ENCODE data around the gene LRIG1. TPM values are rescaled to one million over a fixed set of nuclear protein-coding genes. Genes with fewer than 3 reads are reported as not detected.

Gene LRIG1
- total and polyA plus RNA-seq, 7 donors = 4.2 to 226 (median 150) TPM

DNA sequence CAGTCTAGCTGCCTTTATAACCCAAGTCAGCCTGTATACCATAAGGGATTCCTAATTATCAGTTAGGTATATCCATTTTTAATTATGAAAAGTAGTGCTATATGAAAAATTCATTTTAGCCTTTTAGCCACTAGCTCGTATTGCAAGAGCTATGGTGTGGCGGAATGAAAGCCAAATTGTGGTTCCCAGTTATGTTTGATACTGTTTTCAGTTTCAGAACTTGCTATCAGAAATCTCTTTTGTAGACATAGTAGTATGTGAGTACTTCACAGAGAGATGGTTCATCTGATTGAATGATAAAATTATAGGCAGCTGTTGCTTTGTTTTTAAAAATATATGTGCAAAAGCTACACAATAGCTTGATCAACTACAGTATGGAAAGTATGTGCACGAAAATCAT, 145.4 kb downstream of the LRIG1 start:
- Histone ChIP-seq H3K36me3 (no peaks in the 10 kb centered on the region), H3K27me3 (no peaks in the 10 kb centered on the region), H3K27ac (no peak overlapping the region), H3K4me1 (peaks cover 0 to 20% (median 11%) of the 10 kb centered on the region in 4 donors), H3K4me3 (no peak overlapping the region), H3K9me3 (no peaks in the 10 kb centered on the region)
- intact Hi-C loops (cut with DNase I) = no loop called here
- 79 to 89% methylated on average over 3 of the region's 3 CpGs for WGBS, 2 donors
- no peak for DNase-seq
- TF ChIP-seq POLR2AphosphoS5 (IDR thresholded peaks at IDR 0.05) = no peak
- no peak for TF ChIP-seq POLR2A (IDR thresholded peaks at IDR 0.05)
- TF ChIP-seq, protein P1, sequence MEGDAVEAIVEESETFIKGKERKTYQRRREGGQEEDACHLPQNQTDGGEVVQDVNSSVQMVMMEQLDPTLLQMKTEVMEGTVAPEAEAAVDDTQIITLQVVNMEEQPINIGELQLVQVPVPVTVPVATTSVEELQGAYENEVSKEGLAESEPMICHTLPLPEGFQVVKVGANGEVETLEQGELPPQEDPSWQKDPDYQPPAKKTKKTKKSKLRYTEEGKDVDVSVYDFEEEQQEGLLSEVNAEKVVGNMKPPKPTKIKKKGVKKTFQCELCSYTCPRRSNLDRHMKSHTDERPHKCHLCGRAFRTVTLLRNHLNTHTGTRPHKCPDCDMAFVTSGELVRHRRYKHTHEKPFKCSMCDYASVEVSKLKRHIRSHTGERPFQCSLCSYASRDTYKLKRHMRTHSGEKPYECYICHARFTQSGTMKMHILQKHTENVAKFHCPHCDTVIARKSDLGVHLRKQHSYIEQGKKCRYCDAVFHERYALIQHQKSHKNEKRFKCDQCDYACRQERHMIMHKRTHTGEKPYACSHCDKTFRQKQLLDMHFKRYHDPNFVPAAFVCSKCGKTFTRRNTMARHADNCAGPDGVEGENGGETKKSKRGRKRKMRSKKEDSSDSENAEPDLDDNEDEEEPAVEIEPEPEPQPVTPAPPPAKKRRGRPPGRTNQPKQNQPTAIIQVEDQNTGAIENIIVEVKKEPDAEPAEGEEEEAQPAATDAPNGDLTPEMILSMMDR (IDR thresholded peaks at IDR 0.05) = no peak
- TF ChIP-seq EP300 (IDR thresholded peaks at IDR 0.05) = no peak

DNA sequence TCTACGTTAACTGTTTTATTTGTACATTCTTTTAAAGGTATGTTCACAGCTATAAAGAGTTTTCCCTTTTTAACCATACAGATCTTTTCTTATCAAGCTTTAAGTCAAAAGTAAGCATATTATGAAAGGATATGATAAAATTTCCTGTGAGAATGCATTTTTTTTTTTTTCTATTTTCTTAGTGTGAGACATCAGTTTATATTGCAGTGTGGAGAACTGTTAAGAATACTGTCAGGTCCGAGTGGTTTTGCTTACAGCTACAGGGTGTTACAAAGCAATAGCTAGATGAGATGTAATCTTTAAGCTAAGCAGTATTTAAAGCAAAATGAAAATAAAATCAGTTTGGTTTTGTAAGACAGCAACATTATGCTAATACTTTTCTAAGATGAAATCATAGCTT, 146.8 kb downstream of the LRIG1 start:
- 63 to 71% methylated on average over 2 of the region's 2 CpGs for WGBS, 2 donors
- no peak overlapping the region for H3K4me3 ChIP-seq
- H3K4me1 ChIP-seq = peaks cover 0 to 20% (median 11%) of the 10 kb centered on the region in 4 donors
- intact Hi-C loops (cut with DNase I) = no loop called here
- no peaks in the 10 kb centered on the region for H3K9me3 ChIP-seq
- TF ChIP-seq EP300 (IDR thresholded peaks at IDR 0.05) (no peak), POLR2A (IDR thresholded peaks at IDR 0.05) (no peak), POLR2AphosphoS5 (IDR thresholded peaks at IDR 0.05) (no peak)
- TF ChIP-seq, protein P1 (IDR thresholded peaks at IDR 0.05) = no peak
- peak overlapping the region in 3 of 4 donors; percentile 17 to 45 (median 33) for H3K27ac ChIP-seq
- no peak for DNase-seq
- no peaks in the 10 kb centered on the region for H3K36me3 ChIP-seq
- no peaks in the 10 kb centered on the region for H3K27me3 ChIP-seq

DNA sequence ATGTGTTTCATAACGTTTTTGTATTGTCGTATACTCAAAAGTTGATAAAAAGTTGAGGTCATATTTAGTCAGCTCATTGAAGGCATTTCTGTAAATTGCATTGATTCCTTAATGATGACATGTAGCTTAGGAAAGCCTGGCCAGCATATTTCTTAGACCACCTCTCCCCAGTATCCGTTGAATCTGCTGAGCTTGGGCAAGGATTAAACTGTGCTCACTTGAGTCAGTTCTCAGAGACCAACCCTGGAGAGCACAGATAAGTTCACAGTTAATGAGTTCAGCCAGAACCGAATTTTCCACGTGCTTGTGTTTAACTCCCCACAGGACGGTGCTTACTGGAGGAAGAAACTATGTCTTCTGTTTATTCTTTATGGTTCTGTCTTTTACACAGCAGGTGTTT, 147.3 kb downstream of the LRIG1 start:
- WGBS, 2 donors = 52 to 65% methylated on average over 6 of the region's 6 CpGs
- Histone ChIP-seq H3K27ac (peak overlapping the region in 3 of 4 donors; percentile 17 to 45 (median 33)), H3K36me3 (no peaks in the 10 kb centered on the region), H3K9me3 (no peaks in the 10 kb centered on the region), H3K4me3 (no peak overlapping the region), H3K4me1 (peaks cover 0 to 20% (median 11%) of the 10 kb centered on the region in 4 donors), H3K27me3 (no peaks in the 10 kb centered on the region)
- TF ChIP-seq, protein P1 (IDR thresholded peaks at IDR 0.05) = no peak
- TF ChIP-seq POLR2AphosphoS5 (IDR thresholded peaks at IDR 0.05) (no peak), POLR2A (IDR thresholded peaks at IDR 0.05) (no peak), EP300 (IDR thresholded peaks at IDR 0.05) (no peak)
- DNase-seq = no peak
- intact Hi-C loops (cut with DNase I) = no loop called here

DNA sequence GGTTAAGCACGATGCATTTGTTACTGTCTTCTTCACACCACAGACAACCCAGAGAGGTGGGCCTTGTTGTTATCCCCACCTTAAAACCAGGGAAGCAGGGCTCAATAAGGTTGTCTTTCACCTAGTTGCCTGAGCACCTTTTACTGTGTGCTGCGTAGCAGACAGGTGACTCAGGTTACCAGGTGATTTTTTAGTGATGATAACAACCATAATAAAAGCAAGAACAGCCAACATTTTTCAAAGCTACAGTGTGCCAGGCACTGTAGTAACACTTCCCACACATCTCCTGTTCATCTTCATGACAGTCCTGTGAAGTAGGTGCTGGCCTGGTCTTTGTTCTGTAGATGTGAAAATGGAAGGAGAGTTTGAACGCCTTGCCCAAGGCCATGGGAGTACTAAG, 147.8 kb downstream of the LRIG1 start:
- no peaks in the 10 kb centered on the region for H3K36me3 ChIP-seq
- H3K4me1 ChIP-seq = peaks cover 0 to 20% (median 11%) of the 10 kb centered on the region in 4 donors
- H3K27me3 ChIP-seq = no peaks in the 10 kb centered on the region
- peak overlapping the region in 3 of 4 donors; percentile 17 to 45 (median 33) for H3K27ac ChIP-seq
- H3K4me3 ChIP-seq = no peak overlapping the region
- H3K9me3 ChIP-seq = no peaks in the 10 kb centered on the region
- intact Hi-C loops (cut with DNase I) = no loop called here
- TF ChIP-seq POLR2AphosphoS5 (IDR thresholded peaks at IDR 0.05) (no peak), EP300 (IDR thresholded peaks at IDR 0.05) (no peak), POLR2A (IDR thresholded peaks at IDR 0.05) (no peak)
- TF ChIP-seq, protein P1 (IDR thresholded peaks at IDR 0.05) = no peak
- 78 to 90% methylated on average over 3 of the region's 3 CpGs for WGBS, 2 donors
- no peak for DNase-seq

DNA sequence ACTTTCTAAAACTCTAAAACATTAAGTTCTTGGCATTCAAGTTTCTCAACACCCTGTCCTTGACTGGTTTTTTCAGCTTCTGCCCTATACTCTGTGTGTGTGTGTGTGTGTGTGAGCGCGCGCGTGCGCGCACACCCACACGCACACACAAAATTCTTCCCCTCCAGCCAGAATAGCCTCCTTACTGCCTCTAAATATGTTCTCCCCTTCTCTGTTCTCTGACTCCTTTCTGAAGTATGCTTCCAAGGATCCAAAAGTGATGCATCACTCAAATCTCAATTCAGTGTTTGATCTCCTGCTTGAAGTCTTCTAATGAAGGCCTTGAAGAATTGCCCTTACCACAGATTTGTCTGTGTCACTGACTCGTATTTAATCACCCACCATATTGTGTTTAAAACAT, 150.2 kb downstream of the LRIG1 start:
- TF ChIP-seq, protein P1 (IDR thresholded peaks at IDR 0.05) = no peak
- TF ChIP-seq POLR2A (IDR thresholded peaks at IDR 0.05) = no peak
- no peak for TF ChIP-seq POLR2AphosphoS5 (IDR thresholded peaks at IDR 0.05)
- no peak for TF ChIP-seq EP300 (IDR thresholded peaks at IDR 0.05)
- WGBS, 2 donors = 92% methylated on average over 8 of the region's 8 CpGs
- H3K27ac ChIP-seq = no peak overlapping the region

More for the DNA sequence above, 150.2 kb downstream of the LRIG1 start:
- no peaks in the 10 kb centered on the region for H3K36me3 ChIP-seq
- no peak for DNase-seq
- peaks cover 0 to 28% (median 14%) of the 10 kb centered on the region in 4 donors for H3K4me1 ChIP-seq
- H3K27me3 ChIP-seq = no peaks in the 10 kb centered on the region
- no peak overlapping the region for H3K4me3 ChIP-seq
- intact Hi-C loops (cut with DNase I) = no loop called here
- H3K9me3 ChIP-seq = no peaks in the 10 kb centered on the region

All from sigmoid colon (tissue), 7 donors.